ENCODE data around the gene MEF2A.

DNA sequence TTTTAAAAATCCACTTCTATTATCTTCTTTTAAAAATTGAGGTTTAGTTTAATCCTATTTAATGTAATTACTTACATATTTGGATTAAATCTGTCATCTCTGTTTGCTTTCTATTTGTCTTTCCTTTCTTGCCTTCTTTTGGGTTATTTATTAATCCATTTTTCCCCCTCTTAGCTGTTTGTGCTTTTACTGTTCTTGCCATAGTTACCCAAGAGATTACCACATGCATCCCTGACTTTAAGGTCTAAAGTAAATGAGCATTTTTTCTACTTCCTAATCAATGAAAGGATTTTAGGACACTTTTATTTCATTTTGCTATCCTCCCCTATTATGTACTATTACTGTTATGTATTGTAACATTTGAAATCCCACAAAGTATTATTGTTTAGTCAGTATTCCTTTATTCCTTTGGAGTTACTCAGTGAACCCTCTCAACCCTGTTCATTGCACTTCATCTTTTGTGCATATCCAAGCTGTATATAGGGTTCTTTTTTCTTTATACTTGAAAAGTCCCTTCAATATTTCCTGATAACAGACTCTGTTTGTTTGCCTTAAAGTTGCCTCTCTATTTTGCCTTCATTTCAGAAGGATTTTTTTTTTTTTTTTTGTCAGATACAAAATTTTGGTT, 62.7 kb downstream of the MEF2A start:
- TF ChIP-seq, protein P1, sequence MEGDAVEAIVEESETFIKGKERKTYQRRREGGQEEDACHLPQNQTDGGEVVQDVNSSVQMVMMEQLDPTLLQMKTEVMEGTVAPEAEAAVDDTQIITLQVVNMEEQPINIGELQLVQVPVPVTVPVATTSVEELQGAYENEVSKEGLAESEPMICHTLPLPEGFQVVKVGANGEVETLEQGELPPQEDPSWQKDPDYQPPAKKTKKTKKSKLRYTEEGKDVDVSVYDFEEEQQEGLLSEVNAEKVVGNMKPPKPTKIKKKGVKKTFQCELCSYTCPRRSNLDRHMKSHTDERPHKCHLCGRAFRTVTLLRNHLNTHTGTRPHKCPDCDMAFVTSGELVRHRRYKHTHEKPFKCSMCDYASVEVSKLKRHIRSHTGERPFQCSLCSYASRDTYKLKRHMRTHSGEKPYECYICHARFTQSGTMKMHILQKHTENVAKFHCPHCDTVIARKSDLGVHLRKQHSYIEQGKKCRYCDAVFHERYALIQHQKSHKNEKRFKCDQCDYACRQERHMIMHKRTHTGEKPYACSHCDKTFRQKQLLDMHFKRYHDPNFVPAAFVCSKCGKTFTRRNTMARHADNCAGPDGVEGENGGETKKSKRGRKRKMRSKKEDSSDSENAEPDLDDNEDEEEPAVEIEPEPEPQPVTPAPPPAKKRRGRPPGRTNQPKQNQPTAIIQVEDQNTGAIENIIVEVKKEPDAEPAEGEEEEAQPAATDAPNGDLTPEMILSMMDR (IDR thresholded peaks at IDR 0.05): no peak
- TF ChIP-seq POLR2A (IDR thresholded peaks at IDR 0.05) (no peak), EP300 (IDR thresholded peaks at IDR 0.05) (no peak)
